Measurements from ENCODE around the gene AP4E1.
"Not testable (repeated sequence)": the region's sequence is repeated elsewhere in the genome, so short reads cannot be mapped to it uniquely, and the experiment has no call there.

The AP4E1 gene

DNA sequence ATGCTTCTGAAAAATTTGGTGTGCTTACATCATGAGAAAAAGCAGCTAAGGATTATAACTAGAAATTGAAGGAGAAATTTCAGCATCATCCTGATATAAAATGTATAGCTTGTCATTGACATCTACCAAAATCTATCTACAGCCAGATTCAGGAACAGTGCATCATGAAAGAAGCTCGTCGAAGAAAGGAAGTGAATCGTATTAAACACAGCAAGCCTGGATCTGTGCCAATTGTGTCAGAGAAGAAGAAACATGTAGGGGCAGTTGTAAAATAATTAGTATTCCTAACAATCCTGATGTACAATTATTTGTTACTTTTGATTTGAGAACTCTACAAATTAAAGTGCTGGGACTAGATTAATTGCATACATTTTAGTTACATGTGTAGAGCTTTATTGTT is 37.2 kb downstream of the AP4E1 start:
- Histone ChIP-seq H3K27me3 (ENCODE audit: control insufficient read depth, insufficient read depth, low read length) (no peaks in the 10 kb centered on the region), H3K4me3 (ENCODE audit: low read depth, low read length) (no peak overlapping the region), H3K36me3 (ENCODE audit: control insufficient read depth, insufficient read depth, low read length) (peaks cover 31% of the 10 kb centered on the region), H3K9ac (ENCODE audit: low read depth, low read length) (no peak overlapping the region), H3K27ac (ENCODE audit: low read depth, low read length) (no peak overlapping the region), H3K4me1 (ENCODE audit: control insufficient read depth, insufficient read depth, low read length) (no peaks in the 10 kb centered on the region), H3K9me3 (ENCODE audit: control insufficient read depth, insufficient read depth, low read length) (no peaks in the 10 kb centered on the region; the same call in 1 of the 2 replicates)

DNA sequence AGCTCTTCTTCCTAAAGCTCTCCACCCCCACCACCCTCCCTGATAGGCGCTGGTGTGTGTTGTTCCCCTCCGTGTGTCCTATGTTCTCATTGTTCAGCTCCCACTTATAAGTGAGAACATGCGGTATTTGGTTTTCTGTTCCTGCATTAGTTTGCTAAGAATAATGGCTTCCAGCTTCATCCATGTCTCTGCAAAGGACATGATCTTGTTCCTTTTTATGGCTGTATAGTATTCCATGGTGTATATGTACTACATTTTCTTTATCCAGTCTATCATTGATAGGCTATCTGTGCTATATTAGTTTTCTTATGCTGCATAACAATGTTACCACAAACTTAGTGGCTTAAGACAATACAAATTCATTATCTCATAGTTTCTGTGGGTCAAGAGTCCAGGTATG is 42.3 kb downstream of the AP4E1 start:
- H3K9me3 ChIP-seq (ENCODE audit: control insufficient read depth, insufficient read depth, low read length); H3K27ac ChIP-seq (ENCODE audit: low read depth, low read length); H3K27me3 ChIP-seq (ENCODE audit: control insufficient read depth, insufficient read depth, low read length); H3K4me3 ChIP-seq (ENCODE audit: low read depth, low read length); H3K9ac ChIP-seq (ENCODE audit: low read depth, low read length); H3K4me1 ChIP-seq (ENCODE audit: control insufficient read depth, insufficient read depth, low read length): not testable (repeated sequence)
- peaks cover 27% of the 10 kb centered on the region for H3K36me3 ChIP-seq (ENCODE audit: control insufficient read depth, insufficient read depth, low read length)

DNA sequence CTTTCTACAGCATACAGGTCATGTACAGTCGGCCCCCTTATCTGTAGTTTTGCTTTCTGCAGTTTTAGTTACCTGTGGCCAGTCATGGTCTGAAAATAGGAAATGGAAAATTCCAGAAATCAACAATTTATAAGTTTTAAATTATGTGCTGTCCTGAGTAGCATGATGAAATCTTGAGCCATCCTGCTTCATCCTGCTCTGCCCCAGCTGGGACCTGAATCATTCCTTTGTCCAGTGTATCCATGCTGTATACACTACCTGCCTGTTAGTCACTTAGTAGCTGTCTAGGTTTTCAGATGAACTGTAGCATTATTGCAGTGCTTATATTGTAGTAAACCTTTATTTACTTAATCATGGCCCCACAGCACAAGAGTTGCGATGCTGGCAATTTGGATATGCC is 44.8 kb downstream of the AP4E1 start:
- H3K27ac ChIP-seq (ENCODE audit: low read depth, low read length): no peak overlapping the region
- no peaks in the 10 kb centered on the region; the same call in none of the 2 replicates for H3K9me3 ChIP-seq (ENCODE audit: control insufficient read depth, insufficient read depth, low read length)
- H3K4me1 ChIP-seq (ENCODE audit: control insufficient read depth, insufficient read depth, low read length): no peaks in the 10 kb centered on the region
- no peaks in the 10 kb centered on the region for H3K27me3 ChIP-seq (ENCODE audit: control insufficient read depth, insufficient read depth, low read length)
- H3K36me3 ChIP-seq (ENCODE audit: control insufficient read depth, insufficient read depth, low read length): peaks cover 31% of the 10 kb centered on the region
- no peak overlapping the region for H3K4me3 ChIP-seq (ENCODE audit: low read depth, low read length)
- H3K9ac ChIP-seq (ENCODE audit: low read depth, low read length): no peak overlapping the region

DNA sequence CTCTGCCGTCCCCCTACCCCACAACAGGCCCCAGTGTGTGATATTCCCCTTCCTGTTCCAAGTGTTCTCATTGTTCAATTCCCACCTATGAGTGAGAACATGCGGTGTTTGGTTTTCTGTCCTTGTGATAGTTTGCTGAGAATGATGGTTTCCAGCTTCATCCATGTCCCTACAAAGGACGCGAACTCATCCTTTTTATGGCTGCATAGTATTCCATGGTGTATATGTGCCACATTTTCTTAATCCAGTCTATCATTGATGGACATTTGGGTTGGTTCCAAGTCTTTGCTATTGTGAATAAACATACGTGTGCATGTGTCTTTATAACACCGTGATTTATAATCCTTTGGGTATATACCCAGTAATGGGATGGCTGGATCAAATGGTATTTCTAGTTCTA is 46.4 kb downstream of the AP4E1 start:
- H3K4me1 ChIP-seq (ENCODE audit: control insufficient read depth, insufficient read depth, low read length); H3K9me3 ChIP-seq (ENCODE audit: control insufficient read depth, insufficient read depth, low read length): not testable (repeated sequence)
- H3K36me3 ChIP-seq (ENCODE audit: control insufficient read depth, insufficient read depth, low read length): peaks cover 41% of the 10 kb centered on the region

GRCh38 chr15:50959717-50960116 is 51.2 kb downstream of the AP4E1 start:
- Histone ChIP-seq H3K9ac (ENCODE audit: low read depth, low read length) (no peak overlapping the region), H3K9me3 (ENCODE audit: control insufficient read depth, insufficient read depth, low read length) (no peaks in the 10 kb centered on the region; the same call in 1 of the 2 replicates), H3K27me3 (ENCODE audit: control insufficient read depth, insufficient read depth, low read length) (no peaks in the 10 kb centered on the region), H3K4me3 (ENCODE audit: low read depth, low read length) (no peak overlapping the region), H3K36me3 (ENCODE audit: control insufficient read depth, insufficient read depth, low read length) (peaks cover 25% of the 10 kb centered on the region), H3K27ac (ENCODE audit: low read depth, low read length) (no peak overlapping the region), H3K4me1 (ENCODE audit: control insufficient read depth, insufficient read depth, low read length) (no peaks in the 10 kb centered on the region)

More for the DNA sequence above, 46.4 kb downstream of the AP4E1 start:
- not testable (repeated sequence) for H3K4me3 ChIP-seq (ENCODE audit: low read depth, low read length); H3K27ac ChIP-seq (ENCODE audit: low read depth, low read length); H3K27me3 ChIP-seq (ENCODE audit: control insufficient read depth, insufficient read depth, low read length); H3K9ac ChIP-seq (ENCODE audit: low read depth, low read length)

DNA sequence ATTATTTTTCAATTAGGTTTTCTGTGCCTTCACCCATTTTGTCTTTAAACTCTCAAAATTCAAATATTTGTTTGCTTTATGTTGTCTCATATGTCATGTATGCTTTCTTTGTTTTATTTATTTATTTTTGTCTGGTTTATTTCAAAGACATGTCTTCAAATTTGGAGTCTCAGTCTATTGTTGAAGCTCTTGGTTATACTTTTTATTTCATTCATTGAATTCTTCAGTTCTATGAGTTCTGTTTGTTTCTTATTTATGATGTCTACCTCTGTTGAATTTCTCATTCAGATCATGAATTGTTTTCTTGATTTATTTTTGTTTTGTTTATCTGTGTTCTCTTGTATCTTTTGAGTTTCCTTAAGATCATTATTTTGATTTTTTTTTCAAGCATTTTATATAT is 55.6 kb downstream of the AP4E1 start:
- Histone ChIP-seq H3K9ac (ENCODE audit: low read depth, low read length) (no peak overlapping the region), H3K36me3 (ENCODE audit: control insufficient read depth, insufficient read depth, low read length) (peaks cover 21% of the 10 kb centered on the region), H3K9me3 (ENCODE audit: control insufficient read depth, insufficient read depth, low read length) (no peaks in the 10 kb centered on the region), H3K4me1 (ENCODE audit: control insufficient read depth, insufficient read depth, low read length) (no peaks in the 10 kb centered on the region), H3K4me3 (ENCODE audit: low read depth, low read length) (no peak overlapping the region), H3K27me3 (ENCODE audit: control insufficient read depth, insufficient read depth, low read length) (no peaks in the 10 kb centered on the region), H3K27ac (ENCODE audit: low read depth, low read length) (no peak overlapping the region)

- Histone ChIP-seq H3K4me3 (ENCODE audit: low read depth, low read length) (no peak overlapping the region), H3K9me3 (ENCODE audit: control insufficient read depth, insufficient read depth, low read length) (peaks cover 3% of the 10 kb centered on the region; the same call in 1 of the 2 replicates), H3K27ac (ENCODE audit: low read depth, low read length) (no peak overlapping the region), H3K4me1 (ENCODE audit: control insufficient read depth, insufficient read depth, low read length) (no peaks in the 10 kb centered on the region), H3K27me3 (ENCODE audit: control insufficient read depth, insufficient read depth, low read length) (no peaks in the 10 kb centered on the region), H3K9ac (ENCODE audit: low read depth, low read length) (no peak overlapping the region), H3K36me3 (ENCODE audit: control insufficient read depth, insufficient read depth, low read length) (peaks cover 14% of the 10 kb centered on the region)
Observed at GRCh38 chr15:50968353-50968752, 59.9 kb downstream of the AP4E1 start.

- Histone ChIP-seq H3K9ac (ENCODE audit: low read depth, low read length) (no peak overlapping the region), H3K4me1 (ENCODE audit: control insufficient read depth, insufficient read depth, low read length) (no peaks in the 10 kb centered on the region), H3K9me3 (ENCODE audit: control insufficient read depth, insufficient read depth, low read length) (peaks cover 3% of the 10 kb centered on the region; the same call in 1 of the 2 replicates), H3K27ac (ENCODE audit: low read depth, low read length) (no peak overlapping the region), H3K36me3 (ENCODE audit: control insufficient read depth, insufficient read depth, low read length) (peaks cover 17% of the 10 kb centered on the region), H3K27me3 (ENCODE audit: control insufficient read depth, insufficient read depth, low read length) (no peaks in the 10 kb centered on the region), H3K4me3 (ENCODE audit: low read depth, low read length) (no peak overlapping the region)
Observed at GRCh38 chr15:50970524-50970923, 62.0 kb downstream of the AP4E1 start.

GRCh38 chr15:50971115-50971514 is 62.6 kb downstream of the AP4E1 start:
- H3K36me3 ChIP-seq (ENCODE audit: control insufficient read depth, insufficient read depth, low read length): peaks cover 17% of the 10 kb centered on the region
- no peaks in the 10 kb centered on the region for H3K27me3 ChIP-seq (ENCODE audit: control insufficient read depth, insufficient read depth, low read length)
- H3K4me3 ChIP-seq (ENCODE audit: low read depth, low read length): no peak overlapping the region
- H3K4me1 ChIP-seq (ENCODE audit: control insufficient read depth, insufficient read depth, low read length): no peaks in the 10 kb centered on the region
- peaks cover 3% of the 10 kb centered on the region; the same call in 1 of the 2 replicates for H3K9me3 ChIP-seq (ENCODE audit: control insufficient read depth, insufficient read depth, low read length)
- no peak overlapping the region for H3K9ac ChIP-seq (ENCODE audit: low read depth, low read length)
- no peak overlapping the region for H3K27ac ChIP-seq (ENCODE audit: low read depth, low read length)

DNA sequence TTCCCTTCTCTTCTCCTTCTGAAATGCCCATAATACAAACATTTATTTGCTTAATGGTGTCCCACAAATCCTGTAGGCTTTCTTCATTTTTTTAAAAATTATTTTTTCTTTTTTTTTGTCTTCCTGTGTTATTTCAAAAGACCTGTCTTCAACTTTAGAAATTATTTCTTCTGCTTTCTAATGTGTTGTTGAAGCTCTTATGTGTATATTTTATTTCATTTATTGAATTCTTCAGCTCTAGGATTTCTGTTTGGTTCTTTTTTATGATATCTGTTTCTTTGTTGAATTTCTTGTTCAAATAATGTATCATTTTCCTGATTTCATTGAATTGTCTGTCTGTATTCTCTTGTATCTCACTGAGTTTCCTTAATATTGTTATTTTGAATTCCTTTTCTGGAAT is 63.1 kb downstream of the AP4E1 start:
- Histone ChIP-seq H3K9me3 (ENCODE audit: control insufficient read depth, insufficient read depth, low read length) (peaks cover 3% of the 10 kb centered on the region; the same call in 1 of the 2 replicates), H3K36me3 (ENCODE audit: control insufficient read depth, insufficient read depth, low read length) (peaks cover 17% of the 10 kb centered on the region), H3K9ac (ENCODE audit: low read depth, low read length) (no peak overlapping the region), H3K27ac (ENCODE audit: low read depth, low read length) (no peak overlapping the region), H3K4me3 (ENCODE audit: low read depth, low read length) (no peak overlapping the region), H3K4me1 (ENCODE audit: control insufficient read depth, insufficient read depth, low read length) (no peaks in the 10 kb centered on the region), H3K27me3 (ENCODE audit: control insufficient read depth, insufficient read depth, low read length) (no peaks in the 10 kb centered on the region)

DNA sequence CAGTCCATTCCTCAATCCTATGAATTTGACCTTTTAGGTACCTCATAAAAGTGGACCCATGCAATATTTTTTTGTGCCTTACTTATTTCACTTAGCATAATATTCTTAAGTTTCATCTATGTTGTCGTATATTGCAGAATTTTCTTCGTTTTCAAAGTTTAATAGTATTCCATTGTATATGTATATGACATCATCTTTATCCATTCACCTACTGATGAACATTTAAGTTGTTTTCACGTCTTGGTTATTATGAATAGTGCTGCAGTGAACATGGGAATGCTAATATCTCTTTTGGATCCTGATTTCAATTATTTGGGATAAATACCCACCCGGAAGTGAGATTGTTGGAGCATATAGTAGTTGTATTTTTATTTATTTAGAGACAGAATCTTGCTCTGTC is 65.1 kb downstream of the AP4E1 start:
- H3K4me3 ChIP-seq (ENCODE audit: low read depth, low read length): no peak overlapping the region
- no peak overlapping the region for H3K27ac ChIP-seq (ENCODE audit: low read depth, low read length)
- peaks cover 17% of the 10 kb centered on the region for H3K36me3 ChIP-seq (ENCODE audit: control insufficient read depth, insufficient read depth, low read length)
- H3K9me3 ChIP-seq (ENCODE audit: control insufficient read depth, insufficient read depth, low read length): peaks cover 3% of the 10 kb centered on the region; the same call in 1 of the 2 replicates
- H3K27me3 ChIP-seq (ENCODE audit: control insufficient read depth, insufficient read depth, low read length): no peaks in the 10 kb centered on the region
- no peaks in the 10 kb centered on the region for H3K4me1 ChIP-seq (ENCODE audit: control insufficient read depth, insufficient read depth, low read length)
- H3K9ac ChIP-seq (ENCODE audit: low read depth, low read length): no peak overlapping the region

GRCh38 chr15:50977162-50977561 is 68.7 kb downstream of the AP4E1 start:
- no peaks in the 10 kb centered on the region for H3K27me3 ChIP-seq (ENCODE audit: control insufficient read depth, insufficient read depth, low read length)
- no peaks in the 10 kb centered on the region for H3K9me3 ChIP-seq (ENCODE audit: control insufficient read depth, insufficient read depth, low read length)
- H3K4me3 ChIP-seq (ENCODE audit: low read depth, low read length): no peak overlapping the region
- H3K27ac ChIP-seq (ENCODE audit: low read depth, low read length): no peak overlapping the region
- H3K4me1 ChIP-seq (ENCODE audit: control insufficient read depth, insufficient read depth, low read length): no peaks in the 10 kb centered on the region
- H3K9ac ChIP-seq (ENCODE audit: low read depth, low read length): no peak overlapping the region
- H3K36me3 ChIP-seq (ENCODE audit: control insufficient read depth, insufficient read depth, low read length): peaks cover 3% of the 10 kb centered on the region; the same call in 1 of the 2 replicates
